C4-2B (cell line): ENCODE data around the gene NOTCH4.

Source experiments
- ZFX ChIP-seq: fragments of 450-650 bp; IDR thresholded peaks from 2 replicates; pipeline ENCODE4 v1.6.1; 2017
- TF ChIP-seq, protein P1 (sequence below): fragments of 450-650 bp; conservative IDR thresholded peaks from 2 replicates; pipeline ENCODE4 v1.5.1; 2017; ENCODE audit warnings: mild to moderate bottlenecking

DNA sequence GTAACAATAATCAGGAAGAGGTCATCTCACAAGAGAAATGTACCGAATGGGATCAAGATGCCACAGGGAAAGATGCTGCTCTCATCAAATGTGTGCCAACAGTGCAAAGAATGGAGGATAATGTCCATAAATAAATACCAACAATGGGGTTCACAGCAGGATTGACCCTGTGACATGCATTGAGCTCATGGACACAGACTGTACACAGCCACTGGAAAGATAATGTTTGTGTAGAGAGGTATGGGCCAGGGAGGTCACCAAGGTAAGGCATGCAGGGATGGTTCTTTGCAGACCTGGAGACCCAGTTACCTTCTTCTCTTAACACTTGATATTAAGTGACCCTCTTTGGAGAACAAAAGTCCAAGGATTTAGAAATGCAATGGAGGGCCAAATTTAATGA lies 49.5 kb downstream of the NOTCH4 start:
- TF ChIP-seq, protein P1, sequence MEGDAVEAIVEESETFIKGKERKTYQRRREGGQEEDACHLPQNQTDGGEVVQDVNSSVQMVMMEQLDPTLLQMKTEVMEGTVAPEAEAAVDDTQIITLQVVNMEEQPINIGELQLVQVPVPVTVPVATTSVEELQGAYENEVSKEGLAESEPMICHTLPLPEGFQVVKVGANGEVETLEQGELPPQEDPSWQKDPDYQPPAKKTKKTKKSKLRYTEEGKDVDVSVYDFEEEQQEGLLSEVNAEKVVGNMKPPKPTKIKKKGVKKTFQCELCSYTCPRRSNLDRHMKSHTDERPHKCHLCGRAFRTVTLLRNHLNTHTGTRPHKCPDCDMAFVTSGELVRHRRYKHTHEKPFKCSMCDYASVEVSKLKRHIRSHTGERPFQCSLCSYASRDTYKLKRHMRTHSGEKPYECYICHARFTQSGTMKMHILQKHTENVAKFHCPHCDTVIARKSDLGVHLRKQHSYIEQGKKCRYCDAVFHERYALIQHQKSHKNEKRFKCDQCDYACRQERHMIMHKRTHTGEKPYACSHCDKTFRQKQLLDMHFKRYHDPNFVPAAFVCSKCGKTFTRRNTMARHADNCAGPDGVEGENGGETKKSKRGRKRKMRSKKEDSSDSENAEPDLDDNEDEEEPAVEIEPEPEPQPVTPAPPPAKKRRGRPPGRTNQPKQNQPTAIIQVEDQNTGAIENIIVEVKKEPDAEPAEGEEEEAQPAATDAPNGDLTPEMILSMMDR: no peak
- no peak for TF ChIP-seq ZFX
